ENCODE measurements around the gene USF2.

Gene USF2

DNA sequence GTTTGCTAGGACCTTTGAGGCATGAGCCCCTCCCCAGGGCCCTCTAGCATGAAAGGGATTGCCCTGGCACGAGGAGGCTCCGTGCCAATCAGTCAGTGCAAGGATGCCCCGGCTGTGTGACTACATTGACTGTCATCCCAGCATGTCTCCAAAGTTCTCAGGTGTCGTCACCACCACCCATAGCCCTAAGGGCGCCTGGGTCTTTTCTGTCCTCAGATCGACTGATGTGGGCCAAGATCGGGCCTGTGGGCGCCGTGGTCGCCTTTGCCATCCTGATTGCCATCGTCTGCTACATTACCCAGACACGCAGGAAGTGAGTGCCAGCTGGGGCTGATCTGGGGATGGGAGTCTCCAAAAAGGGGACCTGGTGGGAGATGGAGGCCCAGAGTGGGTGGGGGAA lies 41.6 kb downstream of the USF2 start:
- Histone ChIP-seq H3K4me3 (ENCODE audit: insufficient read depth, low read depth, low read length, poor library complexity, severe bottlenecking) (no peak overlapping the region), H3K27ac (ENCODE audit: insufficient read depth, low read length, poor library complexity, severe bottlenecking) (no peak overlapping the region), H3K36me3 (ENCODE audit: control insufficient read depth, insufficient read depth, low read length) (no peaks in the 10 kb centered on the region), H3K27me3 (replicated peaks; ENCODE audit: control insufficient read depth, insufficient read depth, low read length, poor library complexity, severe bottlenecking) (no peaks in the 10 kb centered on the region), H3K4me1 (ENCODE audit: control insufficient read depth, insufficient read depth, low read length, poor library complexity, severe bottlenecking) (no peaks in the 10 kb centered on the region), H3K9me3 (ENCODE audit: control insufficient read depth, low read length) (no peaks in the 10 kb centered on the region)
- DNase-seq = no peak

DNA sequence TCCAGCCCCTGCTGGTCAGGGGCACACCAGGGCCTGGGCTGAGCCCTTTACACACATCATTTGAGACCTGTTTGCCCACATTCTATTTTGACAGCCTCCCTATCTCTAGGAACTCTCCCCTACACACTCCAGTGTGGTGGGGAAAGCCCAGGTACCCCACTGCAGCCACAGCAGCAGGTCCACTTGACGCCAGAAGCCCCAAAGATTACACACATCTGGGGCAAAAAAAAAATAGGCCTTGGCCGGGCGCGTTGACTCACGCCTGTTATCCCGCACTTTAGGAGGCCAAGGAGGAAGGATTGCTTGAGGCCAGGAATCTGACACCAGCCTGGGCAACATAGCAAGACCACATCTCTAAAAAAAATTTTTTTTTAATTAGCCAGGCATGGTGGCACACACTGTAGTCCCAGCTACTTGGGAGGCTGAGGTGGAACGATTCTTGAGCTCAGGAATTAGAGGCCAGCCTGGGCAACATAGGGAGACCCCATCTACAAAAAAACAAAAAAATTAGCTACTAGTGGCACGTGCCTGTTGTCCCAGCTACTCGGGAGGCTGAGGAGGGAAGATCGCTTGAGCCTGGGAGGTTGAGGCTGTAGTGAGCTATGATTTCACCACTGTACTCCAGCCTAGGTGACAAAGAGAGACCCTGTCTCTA lies 42.2 kb downstream of the USF2 start:
- Histone ChIP-seq H3K27ac (ENCODE audit: insufficient read depth, low read length, poor library complexity, severe bottlenecking) (no peak overlapping the region), H3K36me3 (ENCODE audit: control insufficient read depth, insufficient read depth, low read length) (no peaks in the 10 kb centered on the region), H3K4me3 (ENCODE audit: insufficient read depth, low read depth, low read length, poor library complexity, severe bottlenecking) (no peak overlapping the region), H3K27me3 (replicated peaks; ENCODE audit: control insufficient read depth, insufficient read depth, low read length, poor library complexity, severe bottlenecking) (no peaks in the 10 kb centered on the region), H3K9me3 (ENCODE audit: control insufficient read depth, low read length) (no peaks in the 10 kb centered on the region), H3K4me1 (ENCODE audit: control insufficient read depth, insufficient read depth, low read length, poor library complexity, severe bottlenecking) (no peaks in the 10 kb centered on the region)
- DNase-seq = no peak

DNA sequence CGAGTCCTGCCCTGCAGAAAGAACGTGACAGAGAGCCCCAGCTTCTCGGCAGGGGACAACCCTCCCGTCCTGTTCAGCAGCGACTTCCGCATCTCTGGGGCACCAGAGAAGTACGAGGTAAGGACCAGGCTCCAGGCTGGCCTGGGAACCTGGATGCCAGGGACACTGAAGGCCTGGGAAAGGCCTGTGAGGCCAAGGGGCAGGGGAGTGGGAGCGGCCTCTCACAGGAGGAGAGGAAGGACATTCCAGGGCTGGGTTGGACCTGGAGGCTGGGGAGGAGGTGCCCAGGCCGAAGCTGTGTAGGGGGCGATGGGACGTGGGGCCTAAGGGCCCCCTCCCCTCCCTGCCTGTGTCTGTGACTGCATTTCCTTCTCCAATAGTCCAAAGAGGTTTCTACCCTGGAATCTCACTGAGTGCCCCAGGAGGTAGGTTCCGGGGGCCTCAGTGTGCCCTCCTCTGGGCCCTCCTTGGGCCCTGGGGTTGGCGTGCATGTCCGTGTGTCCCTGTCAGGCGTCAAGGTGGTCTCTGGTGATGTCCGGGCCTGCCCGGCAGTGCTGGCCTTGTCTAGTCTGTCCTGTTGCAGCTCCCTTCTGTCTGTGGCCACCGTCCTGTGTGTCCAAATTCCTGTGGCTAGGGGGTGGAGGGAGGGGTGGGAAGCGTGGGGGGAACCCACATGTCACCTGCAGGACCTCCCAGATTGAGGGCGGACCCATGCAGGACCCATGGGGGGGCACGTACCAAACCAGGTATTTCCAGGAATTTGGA lies 43.3 kb downstream of the USF2 start:
- no peaks in the 10 kb centered on the region for H3K27me3 ChIP-seq (replicated peaks; ENCODE audit: control insufficient read depth, insufficient read depth, low read length, poor library complexity, severe bottlenecking)
- no peak overlapping the region for H3K4me3 ChIP-seq (ENCODE audit: insufficient read depth, low read depth, low read length, poor library complexity, severe bottlenecking)
- no peak for DNase-seq
- no peak overlapping the region for H3K27ac ChIP-seq (ENCODE audit: insufficient read depth, low read length, poor library complexity, severe bottlenecking)
- H3K9me3 ChIP-seq (ENCODE audit: control insufficient read depth, low read length) = no peaks in the 10 kb centered on the region
- no peaks in the 10 kb centered on the region for H3K36me3 ChIP-seq (ENCODE audit: control insufficient read depth, insufficient read depth, low read length)
- H3K4me1 ChIP-seq (ENCODE audit: control insufficient read depth, insufficient read depth, low read length, poor library complexity, severe bottlenecking) = no peaks in the 10 kb centered on the region

DNA sequence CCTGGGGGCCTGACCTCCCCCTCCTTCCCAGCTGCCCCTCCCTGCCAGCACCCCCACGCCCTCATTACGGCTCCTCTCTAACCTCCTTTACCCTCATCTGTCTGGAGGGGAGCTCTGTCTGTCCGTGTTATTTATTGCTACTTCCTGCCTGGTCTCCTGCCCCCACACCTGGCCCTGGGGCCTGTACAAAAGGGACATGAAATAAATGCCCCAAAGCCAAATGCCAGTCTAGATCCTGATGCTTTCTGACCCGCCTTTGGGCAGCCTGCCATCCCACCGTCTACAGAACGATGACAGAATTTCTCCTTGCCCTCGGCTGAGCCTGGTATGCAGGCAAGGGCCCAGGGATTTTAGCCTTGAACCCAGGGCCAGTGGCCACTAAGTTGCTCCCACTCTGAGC lies 44.8 kb downstream of the USF2 start:
- no peak overlapping the region for H3K4me3 ChIP-seq (ENCODE audit: insufficient read depth, low read depth, low read length, poor library complexity, severe bottlenecking)
- H3K36me3 ChIP-seq (ENCODE audit: control insufficient read depth, insufficient read depth, low read length) = no peaks in the 10 kb centered on the region
- H3K27me3 ChIP-seq (replicated peaks; ENCODE audit: control insufficient read depth, insufficient read depth, low read length, poor library complexity, severe bottlenecking) = no peaks in the 10 kb centered on the region
- no peaks in the 10 kb centered on the region for H3K4me1 ChIP-seq (ENCODE audit: control insufficient read depth, insufficient read depth, low read length, poor library complexity, severe bottlenecking)
- H3K27ac ChIP-seq (ENCODE audit: insufficient read depth, low read length, poor library complexity, severe bottlenecking) = no peak overlapping the region
- H3K9me3 ChIP-seq (ENCODE audit: control insufficient read depth, low read length) = no peaks in the 10 kb centered on the region
- DNase-seq = no peak

DNA sequence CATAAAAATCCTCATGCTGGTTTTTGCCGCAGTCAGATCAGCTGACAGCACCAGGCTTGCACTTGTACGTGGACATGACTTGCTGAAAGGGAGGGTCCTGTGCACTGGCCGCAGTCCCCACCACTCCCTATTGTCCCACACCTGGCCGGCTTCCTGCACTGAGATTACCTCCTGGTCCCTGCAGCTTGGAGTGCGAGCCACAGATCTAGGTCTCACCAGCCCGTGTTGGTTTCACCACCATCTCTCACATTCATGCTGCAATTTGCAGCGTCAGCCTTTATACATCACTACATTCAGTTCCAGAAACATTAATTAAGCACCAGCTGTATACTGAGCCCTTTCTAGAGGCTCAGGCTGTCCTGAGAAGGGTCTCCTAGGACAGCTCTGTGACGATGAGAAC lies 45.3 kb downstream of the USF2 start:
- Histone ChIP-seq H3K36me3 (ENCODE audit: control insufficient read depth, insufficient read depth, low read length) (no peaks in the 10 kb centered on the region), H3K27me3 (replicated peaks; ENCODE audit: control insufficient read depth, insufficient read depth, low read length, poor library complexity, severe bottlenecking) (no peaks in the 10 kb centered on the region), H3K9me3 (ENCODE audit: control insufficient read depth, low read length) (no peaks in the 10 kb centered on the region), H3K27ac (ENCODE audit: insufficient read depth, low read length, poor library complexity, severe bottlenecking) (no peak overlapping the region), H3K4me1 (ENCODE audit: control insufficient read depth, insufficient read depth, low read length, poor library complexity, severe bottlenecking) (peaks cover 3% of the 10 kb centered on the region), H3K4me3 (ENCODE audit: insufficient read depth, low read depth, low read length, poor library complexity, severe bottlenecking) (no peak overlapping the region)
- no peak for DNase-seq

DNA sequence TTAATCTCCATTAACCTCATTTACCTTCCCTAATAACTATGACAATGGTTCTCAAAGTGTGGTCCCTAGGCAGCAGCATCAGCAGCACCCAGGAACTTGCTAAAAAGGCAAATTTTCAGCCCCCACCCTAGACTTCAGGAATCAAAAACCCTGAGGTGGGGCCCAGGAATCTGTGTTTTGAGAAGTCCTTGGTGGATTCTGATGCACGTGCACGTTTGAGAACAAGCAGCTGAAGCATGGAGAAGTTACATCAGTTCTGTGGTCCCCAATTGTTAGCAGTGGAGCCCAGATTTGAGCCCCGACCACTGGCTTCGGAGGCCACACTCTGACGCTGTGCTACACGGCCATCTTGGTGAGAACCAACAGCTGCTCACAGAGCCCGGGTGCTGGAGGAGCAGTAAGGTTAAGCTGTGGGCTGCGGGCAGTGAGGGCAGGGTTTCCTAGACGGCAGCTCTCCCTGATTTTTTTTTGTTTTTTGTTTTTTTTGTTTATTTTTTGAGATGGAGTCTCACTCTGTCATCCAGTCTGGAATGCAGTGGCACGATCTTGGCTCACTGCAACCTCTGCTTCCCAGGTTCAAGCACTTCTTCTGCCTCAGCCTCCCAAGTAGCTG lies 46.2 kb downstream of the USF2 start:
- H3K27me3 ChIP-seq (replicated peaks; ENCODE audit: control insufficient read depth, insufficient read depth, low read length, poor library complexity, severe bottlenecking) = no peaks in the 10 kb centered on the region

DNA sequence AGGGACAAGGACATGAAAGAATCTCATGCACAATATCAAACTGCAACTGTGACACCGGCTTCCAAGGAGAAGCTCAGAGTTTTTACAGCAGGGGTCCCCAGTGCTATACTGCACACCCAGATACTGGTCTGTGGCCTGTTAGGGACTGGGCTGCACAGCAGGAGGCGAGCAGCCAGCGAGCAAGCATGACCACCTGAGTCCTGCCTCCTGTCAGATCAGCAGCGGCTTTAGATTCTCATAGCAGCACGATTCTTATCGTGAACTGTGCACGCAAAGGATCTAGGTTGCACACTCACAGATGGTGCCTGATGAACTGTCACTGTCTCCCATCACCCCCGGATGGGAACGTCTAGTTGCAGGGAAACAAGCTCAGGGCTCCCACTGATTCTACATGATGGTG lies 47.1 kb downstream of the USF2 start:
- H3K27ac ChIP-seq (ENCODE audit: insufficient read depth, low read length, poor library complexity, severe bottlenecking) = no peak overlapping the region
- no peaks in the 10 kb centered on the region for H3K9me3 ChIP-seq (ENCODE audit: control insufficient read depth, low read length)
- DNase-seq = no peak
- H3K4me1 ChIP-seq (ENCODE audit: control insufficient read depth, insufficient read depth, low read length, poor library complexity, severe bottlenecking) = peaks cover 5% of the 10 kb centered on the region
- H3K4me3 ChIP-seq (ENCODE audit: insufficient read depth, low read depth, low read length, poor library complexity, severe bottlenecking) = no peak overlapping the region
- no peaks in the 10 kb centered on the region for H3K36me3 ChIP-seq (ENCODE audit: control insufficient read depth, insufficient read depth, low read length)
- H3K27me3 ChIP-seq (replicated peaks; ENCODE audit: control insufficient read depth, insufficient read depth, low read length, poor library complexity, severe bottlenecking) = no peaks in the 10 kb centered on the region

More for the DNA sequence above, 46.2 kb downstream of the USF2 start:
- H3K27ac ChIP-seq (ENCODE audit: insufficient read depth, low read length, poor library complexity, severe bottlenecking) = no peak overlapping the region
- no peak for DNase-seq
- H3K4me3 ChIP-seq (ENCODE audit: insufficient read depth, low read depth, low read length, poor library complexity, severe bottlenecking) = no peak overlapping the region
- peaks cover 5% of the 10 kb centered on the region for H3K4me1 ChIP-seq (ENCODE audit: control insufficient read depth, insufficient read depth, low read length, poor library complexity, severe bottlenecking)
- no peaks in the 10 kb centered on the region for H3K36me3 ChIP-seq (ENCODE audit: control insufficient read depth, insufficient read depth, low read length)
- H3K9me3 ChIP-seq (ENCODE audit: control insufficient read depth, low read length) = no peaks in the 10 kb centered on the region

DNA sequence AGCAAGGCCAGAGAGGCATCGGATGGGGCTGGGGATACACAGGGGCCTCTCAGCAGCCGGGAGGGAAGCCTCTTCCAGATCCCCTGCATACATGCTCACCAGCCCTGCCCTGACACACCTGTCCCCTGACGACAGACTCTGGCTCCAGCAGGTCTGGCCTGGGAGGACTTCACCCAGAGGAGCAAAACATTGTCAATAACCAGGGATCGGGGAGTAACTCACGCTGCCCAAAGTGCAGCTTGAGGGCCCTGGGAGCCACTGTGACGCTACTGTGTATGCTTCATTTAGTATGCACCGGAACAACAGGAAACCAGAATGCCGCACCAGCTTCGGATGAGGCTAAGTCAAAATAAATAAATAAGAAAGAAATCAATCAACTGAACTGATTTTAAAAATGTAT lies 47.8 kb downstream of the USF2 start:
- DNase-seq = no peak
- Histone ChIP-seq H3K36me3 (ENCODE audit: control insufficient read depth, insufficient read depth, low read length) (no peaks in the 10 kb centered on the region), H3K4me3 (ENCODE audit: insufficient read depth, low read depth, low read length, poor library complexity, severe bottlenecking) (no peak overlapping the region), H3K27me3 (replicated peaks; ENCODE audit: control insufficient read depth, insufficient read depth, low read length, poor library complexity, severe bottlenecking) (no peaks in the 10 kb centered on the region), H3K4me1 (ENCODE audit: control insufficient read depth, insufficient read depth, low read length, poor library complexity, severe bottlenecking) (peaks cover 5% of the 10 kb centered on the region), H3K27ac (ENCODE audit: insufficient read depth, low read length, poor library complexity, severe bottlenecking) (no peak overlapping the region), H3K9me3 (ENCODE audit: control insufficient read depth, low read length) (no peaks in the 10 kb centered on the region)

DNA sequence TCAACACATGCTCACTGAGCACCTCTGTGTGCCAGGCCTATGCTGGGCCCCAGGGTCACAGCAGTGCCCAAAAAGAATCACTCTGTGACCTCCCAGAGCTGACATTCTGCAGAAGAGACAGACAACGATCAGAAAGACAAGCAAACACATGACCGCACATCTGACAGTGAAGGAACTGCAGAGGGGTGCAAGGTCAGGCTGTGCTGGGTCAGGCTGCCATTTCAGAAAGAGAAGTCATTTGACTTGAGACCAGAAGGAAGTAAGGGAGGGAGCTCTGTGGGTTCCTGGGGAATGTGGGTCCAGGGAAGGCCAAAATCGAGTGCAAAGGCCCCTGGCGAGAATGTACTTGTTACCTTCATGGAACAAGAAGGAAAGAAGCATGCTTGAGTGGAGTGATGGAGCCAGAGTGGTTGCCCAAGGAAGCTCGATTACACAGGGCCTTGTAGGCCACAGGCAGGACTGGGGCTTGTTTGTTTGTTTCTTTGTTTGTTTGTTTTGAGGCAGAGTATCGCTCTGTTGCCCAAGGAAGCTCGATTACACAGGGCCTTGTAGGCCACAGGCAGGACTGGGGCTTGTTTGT lies 48.8 kb downstream of the USF2 start:
- DNase-seq = no peak

More for the DNA sequence above, 48.8 kb downstream of the USF2 start:
- H3K4me1 ChIP-seq (ENCODE audit: control insufficient read depth, insufficient read depth, low read length, poor library complexity, severe bottlenecking) = peaks cover 5% of the 10 kb centered on the region
- no peaks in the 10 kb centered on the region for H3K36me3 ChIP-seq (ENCODE audit: control insufficient read depth, insufficient read depth, low read length)
- H3K9me3 ChIP-seq (ENCODE audit: control insufficient read depth, low read length) = no peaks in the 10 kb centered on the region
- H3K27ac ChIP-seq (ENCODE audit: insufficient read depth, low read length, poor library complexity, severe bottlenecking) = no peak overlapping the region
- no peaks in the 10 kb centered on the region for H3K27me3 ChIP-seq (replicated peaks; ENCODE audit: control insufficient read depth, insufficient read depth, low read length, poor library complexity, severe bottlenecking)
- H3K4me3 ChIP-seq (ENCODE audit: insufficient read depth, low read depth, low read length, poor library complexity, severe bottlenecking) = no peak overlapping the region
